Measurements from ENCODE around the gene RXFP2.

RXFP2 gene

DNA sequence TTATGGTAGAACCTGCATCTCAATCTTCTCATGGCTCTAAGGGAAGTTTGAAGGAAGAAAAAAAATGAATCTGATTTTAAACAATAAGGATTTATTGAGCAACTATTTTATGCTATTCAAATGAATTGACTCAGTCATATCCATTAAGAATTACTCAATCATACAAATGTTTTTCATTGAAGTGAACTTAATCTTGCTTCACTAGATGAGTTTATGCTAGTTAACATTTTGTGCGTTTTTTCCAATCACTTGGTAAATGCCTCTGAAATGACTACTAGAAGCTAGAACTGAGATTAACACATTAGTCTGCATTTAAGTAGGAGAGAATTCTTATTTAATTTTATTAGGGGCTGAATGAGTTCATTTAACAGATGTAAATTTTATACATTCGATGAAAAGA, 25.2 kb downstream of the RXFP2 start:
- DNase-seq (ENCODE audit: low spot score): no peak
- in situ Hi-C loops (cut with MboI; ENCODE audit: low pct_unique_long_range_greater_than_20kb, low sequenced_read_pairs, unreplicated experiment): no loop called here
- TF ChIP-seq, protein P1, sequence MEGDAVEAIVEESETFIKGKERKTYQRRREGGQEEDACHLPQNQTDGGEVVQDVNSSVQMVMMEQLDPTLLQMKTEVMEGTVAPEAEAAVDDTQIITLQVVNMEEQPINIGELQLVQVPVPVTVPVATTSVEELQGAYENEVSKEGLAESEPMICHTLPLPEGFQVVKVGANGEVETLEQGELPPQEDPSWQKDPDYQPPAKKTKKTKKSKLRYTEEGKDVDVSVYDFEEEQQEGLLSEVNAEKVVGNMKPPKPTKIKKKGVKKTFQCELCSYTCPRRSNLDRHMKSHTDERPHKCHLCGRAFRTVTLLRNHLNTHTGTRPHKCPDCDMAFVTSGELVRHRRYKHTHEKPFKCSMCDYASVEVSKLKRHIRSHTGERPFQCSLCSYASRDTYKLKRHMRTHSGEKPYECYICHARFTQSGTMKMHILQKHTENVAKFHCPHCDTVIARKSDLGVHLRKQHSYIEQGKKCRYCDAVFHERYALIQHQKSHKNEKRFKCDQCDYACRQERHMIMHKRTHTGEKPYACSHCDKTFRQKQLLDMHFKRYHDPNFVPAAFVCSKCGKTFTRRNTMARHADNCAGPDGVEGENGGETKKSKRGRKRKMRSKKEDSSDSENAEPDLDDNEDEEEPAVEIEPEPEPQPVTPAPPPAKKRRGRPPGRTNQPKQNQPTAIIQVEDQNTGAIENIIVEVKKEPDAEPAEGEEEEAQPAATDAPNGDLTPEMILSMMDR (IDR thresholded peaks at IDR 0.05; ENCODE audit: extremely low read depth, insufficient read depth, missing control alignments): no peak

DNA sequence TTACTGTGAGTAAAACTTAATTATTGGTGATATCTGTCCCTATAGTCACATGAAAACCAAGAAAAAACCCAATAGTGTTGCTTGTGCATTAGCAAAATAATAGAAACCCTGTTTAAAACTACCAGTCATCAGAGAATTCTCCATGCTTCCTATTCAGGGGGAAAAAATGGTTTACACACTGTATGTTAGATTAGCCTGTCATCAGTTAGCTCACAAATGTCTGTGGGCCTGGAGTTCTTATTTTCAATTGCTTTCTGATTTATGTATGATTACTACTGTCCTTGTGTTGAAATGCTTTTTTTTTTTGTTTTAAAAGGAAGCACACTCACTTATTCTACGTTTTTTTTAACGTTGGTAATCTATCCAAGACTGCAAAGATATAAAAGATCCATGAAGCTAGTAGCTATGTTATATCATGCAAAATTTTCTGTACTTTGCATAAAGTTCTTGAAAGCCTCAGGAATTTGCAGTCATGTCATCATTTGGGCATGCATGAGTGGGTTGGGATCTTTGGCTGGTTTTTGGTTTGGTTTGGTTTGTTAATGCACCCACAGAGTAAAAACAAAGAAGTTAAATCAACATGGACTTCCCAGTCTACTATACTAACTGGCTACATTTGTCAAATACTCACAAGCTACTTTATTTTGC, 25.9 kb downstream of the RXFP2 start:
- in situ Hi-C loops (cut with MboI; ENCODE audit: low pct_unique_long_range_greater_than_20kb, low sequenced_read_pairs, unreplicated experiment): no loop called here
- DNase-seq (ENCODE audit: low spot score): no peak
- TF ChIP-seq, protein P1 (IDR thresholded peaks at IDR 0.05; ENCODE audit: extremely low read depth, insufficient read depth, missing control alignments): no peak

DNA sequence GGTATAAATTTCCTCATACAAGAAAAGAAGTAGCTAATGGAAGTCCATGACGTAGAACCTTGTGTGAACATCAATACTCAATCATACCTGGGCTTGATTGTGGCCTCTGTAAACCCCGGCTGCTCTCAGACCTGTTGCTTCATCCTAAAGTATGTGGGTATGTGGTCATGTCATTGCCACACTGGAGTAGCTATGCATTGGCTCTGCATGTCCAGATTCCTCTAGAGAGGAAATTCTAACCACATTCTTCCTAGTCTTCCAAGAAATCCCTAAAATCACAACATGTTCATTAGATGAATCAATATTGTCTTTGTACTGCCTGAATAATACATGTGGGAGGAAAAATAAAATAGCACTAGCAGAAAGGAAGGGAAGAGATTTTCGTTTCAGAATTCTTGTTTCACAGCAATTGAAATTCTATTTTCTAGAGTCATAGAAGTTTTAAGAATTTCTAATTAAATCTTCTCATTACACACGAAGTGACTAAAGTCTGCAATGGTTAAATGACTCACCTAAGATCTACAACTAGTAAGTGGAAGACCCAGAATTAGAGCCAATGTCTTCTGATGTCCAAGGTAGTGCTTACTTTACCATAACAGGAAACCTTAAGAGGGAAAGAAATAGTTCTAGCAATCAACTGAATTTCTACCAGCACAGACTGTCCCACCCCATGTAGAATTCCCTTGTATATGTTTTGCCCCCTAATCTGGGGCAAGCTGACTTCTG, 28.0 kb downstream of the RXFP2 start:
- no peak for DNase-seq (ENCODE audit: low spot score)
- TF ChIP-seq, protein P1 (IDR thresholded peaks at IDR 0.05; ENCODE audit: extremely low read depth, insufficient read depth, missing control alignments): no peak
- in situ Hi-C loops (cut with MboI; ENCODE audit: low pct_unique_long_range_greater_than_20kb, low sequenced_read_pairs, unreplicated experiment): no loop called here

DNA sequence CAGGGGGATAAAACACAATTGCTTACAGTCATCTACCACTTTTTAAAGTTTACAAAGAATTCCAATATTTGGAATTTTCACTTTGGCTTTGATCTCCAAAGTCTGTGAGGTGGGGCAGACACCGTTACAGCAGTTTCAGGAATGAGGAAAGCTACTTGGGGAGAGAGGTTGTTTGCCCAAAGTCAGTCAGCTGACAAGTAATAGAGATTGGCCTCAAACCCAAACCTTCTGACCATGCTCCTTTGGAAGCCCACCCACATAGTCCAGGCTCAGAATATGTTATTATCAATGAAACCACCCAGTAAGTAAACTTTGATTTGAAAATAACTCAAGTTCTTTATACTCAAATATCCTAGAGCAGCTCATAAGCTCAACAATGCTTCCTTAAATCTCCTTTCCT, 29.0 kb downstream of the RXFP2 start:
- TF ChIP-seq, protein P1 (IDR thresholded peaks at IDR 0.05; ENCODE audit: extremely low read depth, insufficient read depth, missing control alignments): no peak
- no peak for DNase-seq (ENCODE audit: low spot score)
- in situ Hi-C loops (cut with MboI; ENCODE audit: low pct_unique_long_range_greater_than_20kb, low sequenced_read_pairs, unreplicated experiment): no loop called here

DNA sequence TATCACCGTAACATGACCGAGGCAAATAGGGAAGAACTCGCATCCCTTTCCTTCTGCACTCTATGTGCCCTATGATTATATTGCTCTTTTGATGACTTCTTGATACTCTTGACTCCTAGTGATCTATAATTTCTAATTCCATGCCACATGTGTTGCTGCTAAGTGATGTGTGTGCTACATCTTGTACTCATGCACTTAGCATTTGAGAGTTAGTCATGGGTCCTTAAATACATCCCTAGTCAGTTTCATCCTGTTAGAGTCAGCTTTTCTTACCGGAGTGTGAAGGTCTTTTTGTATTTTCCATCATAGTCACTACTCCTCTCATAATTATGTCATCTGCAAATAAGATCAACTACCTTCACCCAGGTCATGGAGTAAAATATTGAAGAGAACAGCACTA, 30.2 kb downstream of the RXFP2 start:
- TF ChIP-seq, protein P1 (IDR thresholded peaks at IDR 0.05; ENCODE audit: extremely low read depth, insufficient read depth, missing control alignments): no peak
- in situ Hi-C loops (cut with MboI; ENCODE audit: low pct_unique_long_range_greater_than_20kb, low sequenced_read_pairs, unreplicated experiment): no loop called here

DNA sequence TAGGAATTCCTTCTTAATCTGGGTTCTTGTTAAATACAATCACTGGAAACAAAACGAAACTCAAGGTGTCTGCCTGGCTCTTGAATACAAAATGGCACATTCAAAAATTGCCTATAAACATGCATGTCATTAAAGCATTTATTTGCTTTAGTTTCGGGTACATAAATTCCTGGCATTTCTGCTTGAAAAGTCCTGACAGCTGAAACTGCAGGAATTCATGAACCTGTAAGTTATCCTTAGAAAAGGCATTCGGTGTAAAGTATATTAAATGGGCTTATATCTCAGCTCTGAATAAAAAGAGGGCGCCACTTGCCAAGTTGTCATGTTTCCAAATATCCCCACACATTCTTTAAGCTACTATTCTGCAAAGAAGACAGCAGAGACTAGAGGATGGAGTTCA, 32.9 kb downstream of the RXFP2 start:
- in situ Hi-C loops (cut with MboI; ENCODE audit: low pct_unique_long_range_greater_than_20kb, low sequenced_read_pairs, unreplicated experiment): no loop called here

More for the DNA sequence above, 30.2 kb downstream of the RXFP2 start:
- no peak for DNase-seq (ENCODE audit: low spot score)

More for the DNA sequence above, 32.9 kb downstream of the RXFP2 start:
- no peak for DNase-seq (ENCODE audit: low spot score)
- TF ChIP-seq, protein P1 (IDR thresholded peaks at IDR 0.05; ENCODE audit: extremely low read depth, insufficient read depth, missing control alignments): no peak
